NCI-H2171 treated with DMSO at 0.1 percent for 48 hours (cell line): ENCODE measurements around the gene TFAP2C.

Source experiments
- DNase-seq: peaks from one replicate; lab custom pipeline; 2025; lab: John Stamatoyannopoulos, UW

Gene TFAP2C

DNA sequence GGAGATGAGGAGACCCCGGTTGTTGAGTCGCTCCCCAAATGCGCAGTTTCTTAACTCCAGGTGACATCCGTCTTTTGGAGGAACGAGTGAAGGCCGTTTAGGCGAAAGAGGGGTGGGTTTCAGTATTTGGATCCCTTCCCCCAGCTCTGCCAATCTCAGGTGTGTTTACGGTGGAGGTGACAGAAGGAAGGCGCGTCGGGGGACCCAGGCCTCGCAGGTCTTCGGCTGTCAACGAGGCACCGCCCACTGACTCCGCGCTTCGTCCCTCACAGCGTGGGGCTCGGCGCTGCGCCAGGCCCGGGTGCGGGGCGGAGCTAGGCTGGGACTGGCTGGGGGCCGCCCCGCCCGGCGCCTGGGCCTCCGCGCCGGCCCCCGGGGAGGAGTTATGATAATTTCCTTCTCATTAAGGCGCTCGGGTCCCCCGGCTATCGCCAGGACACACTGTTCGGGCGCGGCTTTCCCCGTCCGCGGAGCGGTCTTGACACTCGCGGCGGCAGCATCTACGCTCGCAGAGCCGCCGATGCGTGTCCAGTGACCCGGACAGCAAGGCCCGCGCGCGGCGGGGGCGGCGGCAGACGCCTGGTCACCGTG lies at the start of gene TFAP2C:
Gene TFAP2C (plus strand): TSS at position 434 of the 591 bp plus-strand sequence. CDS start 239 bp downstream, outside the sequence.
- DNase-seq, result peak; percentile 55

DNA sequence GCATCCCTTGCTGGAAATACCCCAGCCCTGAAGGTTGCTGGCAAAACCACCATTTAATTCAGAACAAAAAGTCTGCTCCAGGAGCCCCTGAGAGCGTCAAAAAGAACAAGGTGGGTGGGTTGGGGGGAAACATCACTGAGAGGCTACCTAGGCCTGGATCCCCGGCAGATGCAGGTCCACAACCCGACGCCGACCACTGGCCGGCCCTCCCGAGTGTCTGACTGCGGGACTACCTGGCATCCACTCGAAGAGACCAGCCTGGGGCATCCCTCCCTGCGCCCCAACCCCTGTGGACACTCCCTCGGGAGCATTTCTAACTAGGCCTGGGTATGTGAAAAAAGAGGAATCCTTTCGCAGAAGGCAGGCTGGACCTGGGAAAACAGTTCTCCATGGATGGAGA lies 48.9 kb upstream of the TFAP2C start:
- no peak for DNase-seq

GRCh38 chr20:56581701-56582100 lies 47.4 kb upstream of the TFAP2C start:
- DNase-seq, result no peak

- no peak for DNase-seq
These were observed 46.6 kb upstream of the TFAP2C start for GRCh38 chr20:56582542-56582941.

GRCh38 chr20:56584916-56585315 lies 44.2 kb upstream of the TFAP2C start:
- DNase-seq, result no peak

DNA sequence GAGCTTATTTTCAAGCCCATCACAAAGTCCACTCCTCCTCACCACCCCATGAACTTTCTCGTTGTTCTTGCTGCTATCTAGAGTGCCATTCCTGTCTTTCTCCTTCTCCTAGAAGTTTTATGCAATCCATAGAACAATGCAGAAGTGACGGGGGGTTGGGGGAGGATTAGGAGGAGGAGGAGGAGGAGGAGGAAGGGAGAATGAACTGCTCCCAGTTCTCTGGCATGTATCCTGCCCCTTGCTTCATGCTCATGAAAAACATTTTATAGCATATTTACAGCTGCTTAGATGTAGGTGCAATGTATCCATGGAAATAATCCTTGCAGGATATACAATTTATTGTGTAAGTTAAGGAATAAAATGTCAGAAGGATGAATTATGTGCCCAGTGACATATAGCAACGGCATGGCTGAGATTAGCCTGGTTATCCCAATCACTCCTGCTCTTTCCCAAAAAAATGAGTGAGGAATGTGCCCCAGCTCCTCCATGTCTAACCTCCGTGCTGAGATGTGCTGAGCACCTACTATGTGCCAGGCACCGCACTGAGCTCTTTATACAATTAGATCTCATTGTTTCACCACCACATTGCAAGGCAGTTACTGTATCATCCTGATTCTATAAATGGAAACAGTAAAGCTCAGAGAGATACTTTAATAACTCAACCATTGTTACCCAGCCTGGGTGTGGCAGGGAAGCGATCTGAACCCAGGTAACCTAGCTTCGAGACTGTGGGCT lies 41.6 kb upstream of the TFAP2C start:
- DNase-seq, result no peak

DNA sequence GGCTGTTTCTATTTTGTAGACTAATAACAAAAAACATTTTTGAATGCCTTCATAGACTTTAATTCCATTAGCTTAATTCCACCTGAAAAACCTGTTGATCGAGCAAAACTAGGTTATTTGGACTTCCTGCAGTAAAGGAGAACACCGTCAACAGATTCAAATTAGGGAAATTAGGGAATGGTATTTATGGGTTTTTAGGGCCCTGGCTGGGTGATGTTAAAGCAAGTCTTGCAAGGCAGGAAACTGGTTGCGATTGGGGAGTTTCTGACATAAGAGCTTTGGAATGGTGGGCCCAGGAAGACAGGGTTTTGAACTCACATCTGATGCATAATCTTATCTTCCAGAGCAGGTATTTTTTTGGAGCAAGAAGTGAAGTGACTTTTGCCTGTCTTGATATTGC lies 40.1 kb upstream of the TFAP2C start:
- no peak for DNase-seq

DNA sequence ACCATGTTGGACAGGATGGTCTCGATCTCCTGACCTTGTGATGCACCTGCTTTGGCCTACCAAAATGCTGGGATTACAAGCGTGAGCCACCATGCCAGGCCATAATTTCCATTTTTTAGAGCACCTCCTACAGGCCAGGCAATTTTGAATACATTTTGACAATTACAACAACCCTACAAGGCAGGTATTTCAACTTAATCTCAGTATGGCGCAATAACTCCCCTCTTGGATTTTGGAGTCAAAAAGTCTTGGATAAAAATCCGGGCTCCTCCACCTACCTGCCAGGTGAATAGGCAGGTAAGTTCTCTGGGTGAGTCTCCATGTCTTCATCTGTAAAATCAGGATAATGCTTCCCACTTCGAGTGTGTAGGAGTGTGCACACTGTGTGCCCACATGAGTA lies 39.5 kb upstream of the TFAP2C start:
- DNase-seq, result no peak

DNA sequence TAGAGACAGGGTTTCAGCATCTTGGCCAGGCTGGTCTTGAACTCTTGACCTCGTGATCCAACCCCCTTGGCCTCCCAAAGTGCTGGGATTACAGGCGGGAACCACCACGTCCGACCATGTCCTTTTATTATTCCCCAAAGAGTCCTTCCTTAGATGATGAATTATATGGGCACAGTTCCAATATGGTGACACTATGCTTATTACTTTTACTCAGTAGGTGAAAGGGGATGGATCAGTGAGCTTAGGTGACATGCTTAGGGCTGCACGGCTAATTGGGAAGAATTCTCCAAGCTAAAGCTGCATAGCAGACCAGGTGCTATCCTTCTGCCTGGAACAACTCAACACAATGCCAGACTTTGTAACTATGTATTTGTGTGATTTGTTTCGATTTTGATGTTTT lies 38.2 kb upstream of the TFAP2C start:
- DNase-seq, result no peak

GRCh38 chr20:56592211-56592610 lies 36.9 kb upstream of the TFAP2C start:
- DNase-seq, result no peak

- DNase-seq, result no peak
These were observed 36.3 kb upstream of the TFAP2C start for GRCh38 chr20:56592817-56593216.

DNA sequence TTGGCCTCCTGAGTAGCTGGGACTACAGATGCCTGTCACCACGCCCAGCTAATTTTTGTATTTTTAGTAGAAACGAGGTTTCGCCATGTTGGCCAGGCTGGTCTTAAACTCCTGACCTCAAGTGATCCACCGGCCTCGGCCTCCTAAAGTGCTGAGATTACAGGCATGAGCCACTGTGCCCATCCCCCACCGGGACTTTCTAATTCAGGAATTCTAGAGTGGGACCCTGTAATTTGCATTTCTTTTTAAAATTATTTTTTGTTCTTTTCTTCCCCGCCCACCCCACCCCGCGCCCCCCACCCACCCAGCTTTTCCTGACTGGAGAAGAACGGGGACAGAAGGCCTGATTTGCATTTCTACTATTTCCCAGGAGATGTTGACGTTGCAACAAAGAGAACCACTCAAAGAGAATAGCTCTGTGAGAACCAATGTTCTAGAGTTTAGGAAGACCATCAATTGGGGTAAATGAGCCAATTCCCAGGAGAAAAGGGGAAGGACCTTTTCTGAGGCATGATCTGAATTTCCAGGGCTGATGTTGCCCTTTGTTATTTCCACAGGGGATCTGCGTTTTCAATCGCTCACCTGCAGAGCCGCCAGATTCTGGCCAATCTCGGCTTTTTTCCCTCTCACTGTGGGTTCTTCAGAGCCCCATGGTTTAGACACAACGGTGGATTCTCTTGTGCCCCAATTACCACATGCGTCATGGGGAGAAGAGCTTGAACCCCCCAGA lies 33.2 kb upstream of the TFAP2C start:
- no peak for DNase-seq

- DNase-seq, result no peak
These were observed 27.9 kb upstream of the TFAP2C start for GRCh38 chr20:56601166-56601565.

DNA sequence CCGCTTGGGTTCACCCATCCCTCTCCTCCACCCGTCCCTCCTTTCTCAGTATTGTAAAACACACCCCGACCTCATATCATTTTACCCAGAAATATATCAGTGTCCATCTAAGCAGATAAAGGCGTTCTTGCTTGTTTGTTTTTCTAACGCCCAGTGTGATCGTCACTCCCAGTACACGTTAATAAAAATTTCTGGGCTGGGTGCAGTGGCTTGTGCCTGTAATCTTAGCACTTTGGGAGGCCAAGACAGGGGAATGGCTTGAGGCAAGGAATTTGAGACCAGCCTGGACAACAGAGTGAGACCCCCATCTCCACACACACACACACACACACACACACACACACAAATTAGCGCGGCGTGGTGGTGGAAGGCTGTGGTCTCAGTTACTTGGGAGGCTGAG lies 24.4 kb upstream of the TFAP2C start:
- no peak for DNase-seq

GRCh38 chr20:56605261-56605996 lies 23.7 kb upstream of the TFAP2C start:
- DNase-seq, result no peak

GRCh38 chr20:56606174-56606945 lies 22.7 kb upstream of the TFAP2C start:
- DNase-seq, result no peak

DNA sequence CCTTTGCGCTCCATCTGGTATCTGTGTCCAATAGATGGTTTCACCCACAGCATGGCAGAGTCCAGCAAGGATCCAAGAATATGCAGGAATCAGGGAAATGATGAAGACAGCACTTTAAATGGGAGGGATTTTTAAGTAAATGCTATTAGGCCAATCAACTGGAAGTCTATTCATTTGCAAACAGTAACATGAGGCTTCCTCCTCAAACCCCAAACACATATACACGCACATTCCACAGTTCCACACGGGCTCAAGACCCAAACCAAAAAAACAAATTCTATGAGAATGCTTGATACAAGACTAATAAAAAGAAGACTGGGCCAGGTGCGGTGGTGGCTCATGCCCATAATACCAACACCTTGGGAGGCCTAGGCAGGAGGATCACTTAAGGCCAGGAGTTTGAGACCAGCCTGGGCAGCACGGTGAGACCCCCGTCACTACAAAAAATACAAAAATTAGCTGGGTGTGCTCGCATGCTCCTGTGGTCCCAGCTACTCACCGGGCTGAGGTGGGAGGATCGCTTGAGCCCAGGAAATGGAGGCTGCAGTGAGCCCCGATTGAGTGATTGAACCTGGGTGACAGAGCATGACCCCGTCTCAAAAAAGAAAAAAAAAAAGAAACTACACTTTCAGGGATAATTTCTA lies 21.9 kb upstream of the TFAP2C start:
- no peak for DNase-seq

DNA sequence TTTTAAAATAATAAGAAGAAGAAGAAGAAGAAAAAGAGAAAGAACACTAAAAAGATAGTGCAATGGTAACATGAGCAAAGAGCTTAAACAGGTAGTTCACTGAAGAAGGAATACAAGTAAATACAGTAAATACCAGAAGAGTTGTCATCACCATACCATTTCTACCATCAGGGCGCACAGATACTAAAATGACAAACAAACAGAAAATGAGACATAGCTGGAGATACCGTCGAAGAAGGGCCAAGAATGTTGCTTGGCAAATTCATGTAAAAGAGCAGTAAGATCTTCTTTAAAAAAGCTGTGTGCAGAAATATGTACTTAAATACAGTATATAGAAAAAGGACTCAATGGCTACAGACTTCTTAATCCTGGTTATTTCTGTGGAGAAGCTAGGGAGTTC lies 20.7 kb upstream of the TFAP2C start:
- DNase-seq, result no peak

- no peak for DNase-seq
These were observed 19.8 kb upstream of the TFAP2C start for GRCh38 chr20:56609321-56609720.

DNA sequence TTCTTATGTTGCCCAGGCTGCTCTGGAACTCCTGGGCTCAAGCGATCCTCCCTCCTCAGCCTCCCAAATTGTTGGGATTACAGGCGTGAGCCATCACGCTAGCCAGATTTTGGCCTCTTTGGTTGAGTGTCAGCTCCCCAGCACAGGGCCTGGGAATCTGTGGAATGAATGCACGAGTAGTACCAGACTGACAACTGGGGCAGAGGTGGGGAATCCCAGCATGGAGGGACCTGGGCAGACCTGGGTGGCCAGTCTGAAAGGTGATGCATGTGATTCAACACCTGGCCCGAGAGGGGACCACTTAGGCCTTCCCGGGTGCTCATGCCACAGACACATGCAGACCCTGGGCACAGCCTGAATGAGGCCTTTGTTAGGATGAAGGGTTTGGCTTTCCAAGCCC lies 19.0 kb upstream of the TFAP2C start:
- DNase-seq, result no peak

DNA sequence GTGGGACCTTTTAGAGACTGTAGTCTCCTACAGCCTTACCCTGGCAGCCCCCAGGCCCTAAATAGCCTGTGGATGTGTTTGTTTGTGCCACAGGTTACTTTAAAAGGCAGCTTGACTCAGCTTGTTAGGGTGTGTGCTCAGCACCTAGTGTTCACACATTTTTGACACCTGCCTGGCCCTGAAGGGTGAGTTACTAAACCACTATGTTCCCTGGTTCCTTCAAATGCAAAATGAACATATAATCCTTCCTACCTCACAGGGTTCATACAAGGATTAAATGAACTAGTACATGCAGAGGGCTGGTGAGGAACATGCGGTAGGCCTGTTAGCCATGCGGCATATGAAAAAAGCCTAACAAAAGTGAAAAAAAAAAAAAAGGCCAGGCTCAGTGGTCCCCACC lies 14.9 kb upstream of the TFAP2C start:
- no peak for DNase-seq
